Gastrocnemius medialis (tissue), 4 donors: ENCODE measurements around the gene MTCL1. TPM values are rescaled to one million over a fixed set of nuclear protein-coding genes. Genes with fewer than 3 reads are reported as not detected.
A peak's percentile ranks its signal among the peaks of the same experiment; 100 is the strongest.

Source experiments
- ATAC-seq, 2 donors: fragments of 150-250 bp; one replicate each; pipeline ENCODE4 v1.9.1; 2016
- DNase-seq, 2 donors: peaks; one replicate each; pipeline ENCODE4 v3.0.0-alpha.2; 2019
- H3K27ac ChIP-seq, 4 donors: fragments of 200-600 bp; sonication (generic); 1 replicate in 1 of 4; 2 replicates in 3 of 4; pipeline ENCODE4 v1.5.1; 2016 to 2018; ENCODE audit warnings: mild to moderate bottlenecking in 2 of 4, moderate library complexity in 1 of 4
- H3K27me3 ChIP-seq, 3 donors: fragments of 200-600 bp; sonication (generic) in 2 of 3; 1 replicate in 1 of 3; 2 replicates in 2 of 3; pipeline versions ENCODE4 v1.5.1 to v1.6.0; 2016 to 2019; ENCODE audit warnings: mild to moderate bottlenecking in 1 of 3, moderate library complexity in 1 of 3
- H3K36me3 ChIP-seq, 2 donors: fragments of 200-600 bp; sonication (generic) in 1 of 2; one replicate each; pipeline ENCODE4 v1.5.1; 2017 to 2018
- H3K4me1 ChIP-seq, 2 donors: fragments of 200-600 bp; sonication (generic) in 1 of 2; one replicate each; pipeline ENCODE4 v1.5.1; 2016 to 2017; ENCODE audit warnings: mild to moderate bottlenecking in 2 of 2
- H3K4me3 ChIP-seq, 4 donors: fragments of 200-600 bp; sonication (generic) in 3 of 4; 1 replicate in 1 of 4; 2 replicates in 3 of 4; pipeline ENCODE4 v1.5.1; 2016 to 2019; ENCODE audit warnings: mild to moderate bottlenecking in 2 of 4
- H3K9me3 ChIP-seq, 3 donors: fragments of 200-600 bp; sonication (generic) in 2 of 3; 1 replicate in 1 of 3; 2 replicates in 2 of 3; pipeline ENCODE4 v1.5.1; 2016 to 2019
- CTCF ChIP-seq, 5 experiments: fragments of 450-650 bp in 3 of 5; fragments of 200-600 bp in 2 of 5; sonication (generic) in 2 of 5; IDR thresholded peaks in 4 of 5; conservative IDR thresholded peaks in 1 of 5; 1 replicate in 4 of 5; 2 replicates in 1 of 5; pipeline ENCODE4 v1.5.1; 2016 to 2019; ENCODE audit warnings: antibody characterized with exemption in 5 of 5, mild to moderate bottlenecking in 3 of 5, moderate library complexity in 3 of 5
- POLR2A ChIP-seq, 2 donors: fragments of 450-650 bp; IDR thresholded peaks; one replicate each; pipeline ENCODE4 v1.6.1; 2017; ENCODE audit warnings: antibody characterized with exemption in 2 of 2, mild to moderate bottlenecking in 2 of 2, moderate library complexity in 2 of 2
- in situ Hi-C, 4 donors: fragments of 200-750 bp; cut with MboI; loops; one replicate each; pipeline versions ENCODE4 v1.15.0 to v1.8.0; 2017; ENCODE audit warnings: low sequenced_read_pairs in 4 of 4
- intact Hi-C: fragments of 100-400 bp; cut with DNase I; formaldehyde crosslinking; loops from one replicate; pipeline ENCODE4 v1.15.1; 2023; ENCODE audit warnings: low total_unique reads
- total RNA-seq, 4 donors: library from RNA; depleted of rRNA; stranded (reverse); fragments of >200 nt; gene quantifications; one replicate each; pipeline versions ENCODE4 v1.1.0 to v1.2.3, GENCODE V29; 2016

MTCL1 gene
- total RNA-seq, 4 donors from 2014 or later, result 2.0 to 8.6 (median 3.5) TPM

- H3K4me1 ChIP-seq, result peaks cover 15% of the 10 kb centered on the region in 2 donors
- DNase-seq (no peak), ATAC-seq (no peak)
- H3K36me3 ChIP-seq, result no peaks in the 10 kb centered on the region
- H3K27me3 ChIP-seq, result no peaks in the 10 kb centered on the region
- H3K27ac ChIP-seq, result no peak overlapping the region
- H3K4me3 ChIP-seq, result no peak overlapping the region
- in situ Hi-C loops (no loop called here), intact Hi-C loops (no loop called here)
- TF ChIP-seq CTCF (IDR thresholded peaks at IDR 0.05 in 4 of 5, conservative IDR thresholded peaks at IDR 0.05 in 1 of 5), result no peak
- no peak for TF ChIP-seq POLR2A (IDR thresholded peaks at IDR 0.05)
- no peaks in the 10 kb centered on the region for H3K9me3 ChIP-seq
Measured at GRCh38 chr18:8702668-8703067, 2.7 kb upstream of the MTCL1 start.

- H3K27me3 ChIP-seq, result no peaks in the 10 kb centered on the region
- no peaks in the 10 kb centered on the region for H3K9me3 ChIP-seq
- DNase-seq, result no peak
- in situ Hi-C loops (no loop called here), intact Hi-C loops (no loop called here)
- ATAC-seq, result no peak
- H3K27ac ChIP-seq, result no peak overlapping the region
- H3K4me3 ChIP-seq, result no peak overlapping the region
- peaks cover 15% of the 10 kb centered on the region in 2 donors for H3K4me1 ChIP-seq
- TF ChIP-seq POLR2A (IDR thresholded peaks at IDR 0.05) (no peak), CTCF (IDR thresholded peaks at IDR 0.05 in 4 of 5, conservative IDR thresholded peaks at IDR 0.05 in 1 of 5) (no peak)
- H3K36me3 ChIP-seq, result no peaks in the 10 kb centered on the region
Measured at GRCh38 chr18:8703092-8703709, 2.2 kb upstream of the MTCL1 start.

- no peak for TF ChIP-seq POLR2A (IDR thresholded peaks at IDR 0.05)
- no peak for TF ChIP-seq CTCF (IDR thresholded peaks at IDR 0.05 in 4 of 5, conservative IDR thresholded peaks at IDR 0.05 in 1 of 5)
- Histone ChIP-seq H3K36me3 (no peaks in the 10 kb centered on the region), H3K9me3 (no peaks in the 10 kb centered on the region), H3K27ac (peak overlapping the region; percentile 94), H3K4me1 (peaks cover 15% of the 10 kb centered on the region in 2 donors), H3K4me3 (peak overlapping the region; percentile 73 to 90 (median 80)), H3K27me3 (no peaks in the 10 kb centered on the region)
- in situ Hi-C loops, result no loop called here
- intact Hi-C loops, result loop anchor here (2.0 kb wide), 2 partner anchors 77 to 85 kb away; no protein-coding TSS in a partner anchor
- DNase-seq (no peak), ATAC-seq (no peak)
Measured at GRCh38 chr18:8703781-8704301, 1.5 kb upstream of the MTCL1 start.

- intact Hi-C loops, result loop anchor here (1.0 to 5.0 kb wide), 4 partner anchors 78 to 433 kb away; partner anchors contain the start of gene ANKRD12
- peaks cover 15% of the 10 kb centered on the region in 2 donors for H3K4me1 ChIP-seq
- ATAC-seq (peak; percentile 72 to 83), DNase-seq (peak; percentile 81)
- peak overlapping the region; percentile 73 to 90 (median 80) for H3K4me3 ChIP-seq
- peak in 3 of 5 experiments; percentile 8 to 13 (median 12) for TF ChIP-seq CTCF (IDR thresholded peaks at IDR 0.05 in 4 of 5, conservative IDR thresholded peaks at IDR 0.05 in 1 of 5)
- peak; percentile 72 to 75 for TF ChIP-seq POLR2A (IDR thresholded peaks at IDR 0.05)
- in situ Hi-C loops, result no loop called here
- no peaks in the 10 kb centered on the region for H3K27me3 ChIP-seq
- H3K36me3 ChIP-seq, result no peaks in the 10 kb centered on the region
- no peaks in the 10 kb centered on the region for H3K9me3 ChIP-seq
- H3K27ac ChIP-seq, result peak overlapping the region; percentile 94
Measured at GRCh38 chr18:8704361-8705237, 757 bp upstream of the MTCL1 start.
